Measurements from ENCODE around the gene AKIRIN1. TPM values are rescaled to one million over a fixed set of nuclear protein-coding genes. Genes with fewer than 3 reads are reported as not detected.

AKIRIN1 gene
- total and polyA plus RNA-seq, 2 donors (not counting 3 experiments of a cell fraction or from before 2014, with no cell fraction given) = 28.4 to 43.4 TPM

DNA sequence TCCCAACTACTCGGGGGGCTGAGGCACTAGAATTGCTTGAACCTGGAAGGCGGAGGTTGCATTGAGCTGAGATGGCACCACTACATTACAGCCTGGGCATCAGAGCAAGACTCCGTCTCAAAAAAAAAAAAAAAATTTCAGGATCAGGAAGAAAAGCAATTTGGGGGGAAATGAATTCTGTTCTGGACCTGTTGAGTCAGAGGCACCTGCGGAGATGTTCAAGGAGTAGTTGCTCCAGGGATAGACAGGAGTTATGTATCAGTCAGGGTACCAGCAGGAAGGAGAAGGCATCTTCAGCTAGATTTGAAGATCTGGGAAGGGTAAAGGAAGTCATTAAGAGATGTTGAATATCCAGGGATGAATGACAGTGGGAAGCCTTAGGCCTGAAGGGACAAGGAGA, 46.5 kb upstream of the AKIRIN1 start:
- Histone ChIP-seq H3K9ac (replicated peaks; ENCODE audit: extremely low read depth, insufficient read depth, low read length) (no peak overlapping the region), H3K79me2 (ENCODE audit: control insufficient read depth, insufficient read depth, low read length) (no peaks in the 10 kb centered on the region), H3K9me3 (replicated peaks; ENCODE audit: control insufficient read depth, insufficient read depth, low read length) (no peaks in the 10 kb centered on the region), H3K4me2 (ENCODE audit: insufficient read depth, low read length) (no peak overlapping the region), H3K27ac (ENCODE audit: insufficient read depth, low read depth, low read length) (no peak overlapping the region), H4K20me1 (replicated peaks; ENCODE audit: control insufficient read depth, extremely low read depth, insufficient read depth, low read length) (no peaks in the 10 kb centered on the region), H3K4me1 (ENCODE audit: control insufficient read depth, extremely low read depth, insufficient read depth, low read length) (no peaks in the 10 kb centered on the region), H3K36me3 (ENCODE audit: control insufficient read depth in 2 of 2, extremely low read depth in 1 of 2, insufficient read depth in 2 of 2, low read length in 2 of 2) (no peaks in the 10 kb centered on the region), H3K9me1 (replicated peaks; ENCODE audit: control insufficient read depth, extremely low read depth, insufficient read depth, low read length) (no peaks in the 10 kb centered on the region), H3K4me3 (replicated peaks in 1 of 3; ENCODE audit: insufficient read depth in 1 of 3, low read depth in 1 of 3, low read length in 3 of 3) (no peak overlapping the region), H2AFZ (ENCODE audit: low read depth, low read length) (no peak overlapping the region), H3K27me3 (ENCODE audit: control insufficient read depth in 2 of 2, insufficient read depth in 2 of 2, low read length in 2 of 2) (no peaks in the 10 kb centered on the region)
- intact Hi-C loops (cut with micrococcal nuclease) = no loop called here
- dilution Hi-C loops (cut with MboI; ENCODE audit: extremely low pct_ligation_motif_present, low sequenced_read_pairs) = no loop called here
- no peak for DNase-seq (ENCODE audit: low read depth, low spot score)
- CTCF ChIA-PET = no interaction called here
- no TSS peak for BruUV-seq (replicated peaks)
- TF ChIP-seq JUN (IDR thresholded peaks at IDR 0.05; ENCODE audit: borderline replicate concordance, insufficient read depth, insufficient read length, low read depth) (no peak), POLR2AphosphoS5 (IDR thresholded peaks at IDR 0.05; ENCODE audit: insufficient read depth, low read depth, low read length) (no peak), MYC (IDR thresholded peaks at IDR 0.05; ENCODE audit: low read depth, low read length) (no peak), EZH2 (IDR thresholded peaks at IDR 0.05; ENCODE audit: borderline replicate concordance, low read depth, low read length, severe bottlenecking) (no peak), FOS (IDR thresholded peaks at IDR 0.05; ENCODE audit: borderline replicate concordance, insufficient read depth, low read length) (no peak), GATA2 (IDR thresholded peaks at IDR 0.05; ENCODE audit: insufficient read depth, insufficient read length, low read depth, low read length) (no peak), CTCF (IDR thresholded peaks at IDR 0.05; ENCODE audit: extremely low read depth in 1 of 2, insufficient read depth in 1 of 2, low read depth in 1 of 2, low read length in 2 of 2) (no peak), POLR2A (IDR thresholded peaks at IDR 0.05; ENCODE audit: low read depth, low read length) (no peak)
- TF ChIP-seq, protein P1, sequence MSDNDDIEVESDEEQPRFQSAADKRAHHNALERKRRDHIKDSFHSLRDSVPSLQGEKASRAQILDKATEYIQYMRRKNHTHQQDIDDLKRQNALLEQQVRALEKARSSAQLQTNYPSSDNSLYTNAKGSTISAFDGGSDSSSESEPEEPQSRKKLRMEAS (IDR thresholded peaks at IDR 0.05; ENCODE audit: insufficient read depth, insufficient read length) = no peak
- POLR2A ChIA-PET = no interaction called here
- FAIRE-seq = no peak
